MG63 (cell line): ENCODE data around the gene IVD. TPM values are rescaled to one million over a fixed set of nuclear protein-coding genes. Genes with fewer than 3 reads are reported as not detected.
A peak's percentile ranks its signal among the peaks of the same experiment; 100 is the strongest.

Experiments
- DNase-seq: peaks from one replicate; pipeline ENCODE4 v3.0.0-alpha.2; 2020
- H3K27me3 ChIP-seq: fragments of 250-450 bp; sonication (Bioruptor Pico); 2 replicates; pipeline ENCODE4 v1.5.1; 2020; ENCODE audit warnings: mild to moderate bottlenecking, moderate library complexity
- H3K36me3 ChIP-seq: fragments of 250-450 bp; sonication (Bioruptor Pico); 2 replicates; pipeline ENCODE4 v1.5.1; 2020; ENCODE audit warnings: mild to moderate bottlenecking, moderate library complexity
- H3K4me3 ChIP-seq: fragments of 250-450 bp; sonication (Bioruptor Pico); 2 replicates; pipeline ENCODE4 v1.5.1; 2020; ENCODE audit warnings: mild to moderate bottlenecking, moderate library complexity
- H3K9me3 ChIP-seq: fragments of 250-450 bp; sonication (Bioruptor Pico); 2 replicates; pipeline ENCODE4 v1.5.1; 2020; ENCODE audit warnings: mild to moderate bottlenecking, moderate library complexity
- total RNA-seq: library from RNA; depleted of rRNA; stranded (reverse); fragments of >200 nt; shearing (Covaris generic); gene quantifications from 2 replicates; pipeline ENCODE4 v1.2.3, GENCODE V29; 2014; ENCODE audit warnings: low replicate concordance

The IVD gene
- total RNA-seq, 1 experiment from 2014 or later, result 43.7 TPM

- no peak overlapping the region for H3K4me3 ChIP-seq
- no peaks in the 10 kb centered on the region for H3K27me3 ChIP-seq
- no peak for DNase-seq
These were observed 7.7 kb upstream of the IVD start for GRCh38 chr15:40397688-40398412.

GRCh38 chr15:40398413-40398873 is 7.2 kb upstream of the IVD start:
- Histone ChIP-seq H3K9me3 (no peaks in the 10 kb centered on the region), H3K27me3 (no peaks in the 10 kb centered on the region), H3K36me3 (peaks cover 9% of the 10 kb centered on the region), H3K4me3 (no peak overlapping the region)
- no peak for DNase-seq

More at GRCh38 chr15:40397688-40398412, 7.7 kb upstream of the IVD start:
- Histone ChIP-seq H3K36me3 (peaks cover 15% of the 10 kb centered on the region), H3K9me3 (no peaks in the 10 kb centered on the region)

DNA sequence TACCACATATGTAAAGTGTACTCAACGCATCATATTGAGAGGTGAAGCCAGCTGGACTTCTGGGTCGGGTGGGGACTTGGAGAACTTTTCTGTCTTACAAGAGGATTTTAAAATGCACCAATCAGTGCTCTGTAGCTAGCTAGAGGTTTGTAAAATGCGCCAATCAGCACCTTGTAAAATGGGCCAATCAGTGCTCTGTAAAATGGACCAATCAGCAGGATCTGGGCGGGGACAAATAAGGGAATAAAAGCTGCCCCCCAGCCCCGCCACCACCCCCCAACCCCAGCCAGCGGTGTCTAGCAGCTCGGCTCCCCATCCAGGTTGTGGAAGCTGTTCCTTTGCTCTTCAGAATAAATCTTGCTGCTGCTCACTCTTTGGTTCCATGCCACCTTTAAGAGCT is 6.2 kb upstream of the IVD start:
- DNase-seq, result no peak
- Histone ChIP-seq H3K4me3 (no peak overlapping the region), H3K9me3 (no peaks in the 10 kb centered on the region), H3K27me3 (no peaks in the 10 kb centered on the region), H3K36me3 (peaks cover 3% of the 10 kb centered on the region; the same call in 1 of the 2 replicates)

GRCh38 chr15:40407330-40407990 is 1.9 kb downstream of the IVD start:
- no peak for DNase-seq
- Histone ChIP-seq H3K4me3 (no peak overlapping the region), H3K36me3 (peaks cover 27% of the 10 kb centered on the region), H3K27me3 (no peaks in the 10 kb centered on the region), H3K9me3 (no peaks in the 10 kb centered on the region)

DNA sequence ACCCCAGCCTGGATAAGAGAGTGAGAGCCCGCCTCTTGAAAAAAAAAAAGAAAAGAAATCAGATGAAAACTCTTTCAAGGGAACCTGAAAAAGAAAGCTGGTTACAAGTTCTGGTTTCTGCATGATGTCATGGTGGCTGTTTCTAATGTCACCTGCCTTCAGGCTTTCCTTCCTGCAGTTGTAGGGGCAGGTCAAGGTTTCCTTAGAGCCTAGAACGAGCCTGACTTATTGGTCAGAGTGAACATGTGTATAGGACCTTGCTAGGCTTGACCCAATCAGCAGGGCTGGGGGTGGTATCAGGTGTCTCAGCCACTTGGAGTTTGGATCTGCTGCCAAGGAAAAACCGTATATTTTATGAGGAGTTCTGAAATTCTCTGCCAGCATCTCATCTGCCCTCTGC is 3.8 kb downstream of the IVD start:
- H3K36me3 ChIP-seq, result peaks cover 27% of the 10 kb centered on the region
- no peaks in the 10 kb centered on the region for H3K27me3 ChIP-seq
- no peak for DNase-seq

DNA sequence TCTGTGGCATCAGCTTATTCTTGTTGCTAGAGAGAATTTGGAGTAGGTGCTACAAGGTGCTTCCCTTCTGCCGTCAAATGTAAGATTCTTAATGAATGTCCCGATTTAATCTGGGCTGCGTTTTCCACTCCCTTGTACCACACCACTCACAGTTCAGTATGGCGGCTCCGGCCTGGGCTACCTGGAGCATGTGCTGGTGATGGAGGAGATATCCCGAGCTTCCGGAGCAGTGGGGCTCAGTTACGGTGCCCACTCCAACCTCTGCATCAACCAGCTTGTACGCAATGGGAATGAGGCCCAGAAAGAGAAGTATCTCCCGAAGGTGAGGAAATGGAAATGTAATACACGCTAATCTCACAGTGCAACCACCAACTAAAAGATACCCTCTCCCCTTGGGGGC is 4.9 kb downstream of the IVD start:
- H3K9me3 ChIP-seq, result no peaks in the 10 kb centered on the region
- H3K27me3 ChIP-seq, result no peaks in the 10 kb centered on the region
- H3K4me3 ChIP-seq, result no peak overlapping the region
- peaks cover 30% of the 10 kb centered on the region for H3K36me3 ChIP-seq
- DNase-seq, result no peak

More for the DNA sequence above, 3.8 kb downstream of the IVD start:
- Histone ChIP-seq H3K9me3 (no peaks in the 10 kb centered on the region), H3K4me3 (no peak overlapping the region)

- no peaks in the 10 kb centered on the region for H3K9me3 ChIP-seq
- H3K4me3 ChIP-seq, result no peak overlapping the region
- H3K36me3 ChIP-seq, result peaks cover 27% of the 10 kb centered on the region
- no peak for DNase-seq
- H3K27me3 ChIP-seq, result no peaks in the 10 kb centered on the region
These were observed 6.6 kb downstream of the IVD start for GRCh38 chr15:40412095-40412759.

DNA sequence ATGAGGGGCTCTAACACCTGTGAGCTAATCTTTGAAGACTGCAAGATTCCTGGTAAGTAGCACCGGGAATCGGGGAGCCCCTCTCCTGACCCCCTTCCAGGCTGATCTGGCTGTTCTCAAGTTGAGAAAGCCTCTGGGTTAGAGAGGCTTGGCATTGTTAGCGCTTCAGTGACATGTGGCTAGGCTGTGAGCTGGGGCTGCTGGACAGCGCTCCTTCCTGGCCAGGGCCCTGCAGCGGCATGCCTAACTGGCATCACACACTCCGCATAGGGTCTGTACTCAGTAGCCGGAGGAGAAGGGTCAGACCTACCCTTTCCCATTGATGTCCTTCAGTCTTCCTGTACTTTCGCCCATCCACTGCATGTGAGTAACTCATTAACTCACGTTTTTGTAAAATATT is 7.4 kb downstream of the IVD start:
- no peaks in the 10 kb centered on the region for H3K27me3 ChIP-seq

GRCh38 chr15:40414816-40415215 is 9.2 kb downstream of the IVD start:
- Histone ChIP-seq H3K36me3 (peaks cover 19% of the 10 kb centered on the region), H3K9me3 (no peaks in the 10 kb centered on the region), H3K4me3 (no peak overlapping the region), H3K27me3 (no peaks in the 10 kb centered on the region)
- no peak for DNase-seq

More for the DNA sequence above, 7.4 kb downstream of the IVD start:
- no peak for DNase-seq
- Histone ChIP-seq H3K9me3 (no peaks in the 10 kb centered on the region), H3K4me3 (no peak overlapping the region), H3K36me3 (peaks cover 20% of the 10 kb centered on the region)

- Histone ChIP-seq H3K36me3 (peaks cover 17% of the 10 kb centered on the region), H3K27me3 (no peaks in the 10 kb centered on the region), H3K4me3 (no peak overlapping the region), H3K9me3 (no peaks in the 10 kb centered on the region)
- no peak for DNase-seq
These were observed 9.6 kb downstream of the IVD start for GRCh38 chr15:40415226-40415625.

- Histone ChIP-seq H3K36me3 (peaks cover 8% of the 10 kb centered on the region; the same call in 1 of the 2 replicates), H3K27me3 (no peaks in the 10 kb centered on the region)
- no peak for DNase-seq
These were observed 10.5 kb downstream of the IVD start for GRCh38 chr15:40416056-40416455.

GRCh38 chr15:40418126-40418525 is 12.5 kb downstream of the IVD start:
- Histone ChIP-seq H3K9me3 (no peaks in the 10 kb centered on the region), H3K36me3 (peaks cover 3% of the 10 kb centered on the region; the same call in 1 of the 2 replicates), H3K27me3 (no peaks in the 10 kb centered on the region), H3K4me3 (no peak overlapping the region)
- no peak for DNase-seq

More at GRCh38 chr15:40416056-40416455, 10.5 kb downstream of the IVD start:
- Histone ChIP-seq H3K9me3 (no peaks in the 10 kb centered on the region), H3K4me3 (no peak overlapping the region)

DNA sequence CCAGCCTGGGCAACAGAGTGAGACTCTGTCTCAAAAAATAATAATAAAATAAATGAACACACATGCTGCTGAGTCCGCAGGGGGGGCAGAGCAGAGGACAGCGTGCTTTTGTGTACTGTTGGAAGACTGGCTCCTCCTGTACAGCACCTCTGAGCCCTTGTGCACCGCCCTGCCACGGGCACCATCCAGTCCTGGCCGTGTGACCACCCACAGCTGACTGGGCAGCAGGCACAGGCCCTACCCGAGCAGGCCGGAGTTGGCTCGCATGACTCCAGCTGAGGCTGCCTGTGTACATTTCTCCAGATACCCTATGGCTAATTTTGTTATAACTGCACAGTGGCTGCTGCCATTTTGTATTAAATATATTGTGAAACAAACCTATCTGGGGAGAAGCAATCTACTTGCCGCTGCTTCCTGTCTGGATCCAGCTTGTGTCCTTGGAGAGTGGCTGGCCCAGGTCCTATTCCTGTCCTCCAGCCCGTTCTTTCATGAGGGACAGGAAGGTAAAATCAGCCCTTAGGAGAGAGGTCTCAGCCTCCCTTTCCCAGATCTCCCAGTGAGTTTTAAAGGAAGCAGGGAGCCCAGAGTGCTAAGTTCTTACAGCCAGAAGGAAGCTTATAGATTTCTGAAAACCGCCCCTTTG is 14.6 kb downstream of the IVD start:
- Histone ChIP-seq H3K9me3 (no peaks in the 10 kb centered on the region), H3K36me3 (no peaks in the 10 kb centered on the region), H3K27me3 (no peaks in the 10 kb centered on the region), H3K4me3 (no peak overlapping the region)
- no peak for DNase-seq

GRCh38 chr15:40420793-40421192 is 15.2 kb downstream of the IVD start:
- Histone ChIP-seq H3K9me3 (no peaks in the 10 kb centered on the region), H3K4me3 (no peak overlapping the region), H3K36me3 (no peaks in the 10 kb centered on the region), H3K27me3 (no peaks in the 10 kb centered on the region)
- DNase-seq, result no peak

GRCh38 chr15:40421246-40422157 is 15.9 kb downstream of the IVD start:
- Histone ChIP-seq H3K9me3 (no peaks in the 10 kb centered on the region), H3K27me3 (no peaks in the 10 kb centered on the region), H3K36me3 (no peaks in the 10 kb centered on the region), H3K4me3 (no peak overlapping the region)
- DNase-seq, result peak; percentile 49

DNA sequence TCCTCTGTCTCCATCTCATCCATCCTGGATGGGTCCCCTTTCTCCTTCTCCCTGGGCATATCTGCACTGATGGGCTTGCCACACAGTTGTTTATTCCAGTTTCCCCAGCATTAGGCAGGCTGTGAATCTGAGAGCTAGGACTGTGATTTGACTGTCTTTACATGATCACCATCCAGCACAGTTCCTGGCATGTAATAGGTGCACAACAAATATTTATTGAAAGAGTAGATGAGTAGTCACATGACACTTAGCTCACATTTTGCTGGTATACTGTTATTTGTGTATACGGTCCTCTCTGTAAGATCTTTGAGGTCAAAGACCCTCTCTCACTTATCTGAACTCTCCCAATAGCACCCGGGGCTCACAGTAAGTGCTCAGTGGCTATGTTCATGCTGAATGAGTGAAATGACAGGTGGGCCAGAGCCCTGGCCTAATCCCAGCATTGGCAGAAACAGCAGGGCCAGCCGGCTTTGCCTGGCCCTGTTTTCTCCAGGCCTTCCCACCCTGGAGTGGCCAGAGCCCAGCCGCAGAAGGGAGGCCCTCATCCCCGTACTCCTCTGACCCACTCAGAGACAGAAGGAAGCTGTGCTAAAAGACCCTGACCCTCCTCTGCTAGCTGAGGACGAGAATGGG is 19.0 kb downstream of the IVD start:
- Histone ChIP-seq H3K9me3 (no peaks in the 10 kb centered on the region), H3K36me3 (no peaks in the 10 kb centered on the region), H3K4me3 (no peak overlapping the region), H3K27me3 (no peaks in the 10 kb centered on the region)
- DNase-seq, result no peak
